ENCODE measurements around the gene CNTN6. TPM values are rescaled to one million over a fixed set of nuclear protein-coding genes. Genes with fewer than 3 reads are reported as not detected.

The CNTN6 gene
- total RNA-seq, 1 donor from 2014 or later, result 0.29 TPM

GRCh38 chr3:1172644-1173043 lies 79.8 kb downstream of the CNTN6 start:
- no peak for DNase-seq (ENCODE audit: low spot score)

GRCh38 chr3:1179146-1179545 lies 86.3 kb downstream of the CNTN6 start:
- DNase-seq (ENCODE audit: low spot score), result no peak

GRCh38 chr3:1183320-1184048 lies 90.7 kb downstream of the CNTN6 start:
- no peak for DNase-seq (ENCODE audit: low spot score)

GRCh38 chr3:1190569-1190968 lies 97.7 kb downstream of the CNTN6 start:
- no peak for DNase-seq (ENCODE audit: low spot score)

- DNase-seq (ENCODE audit: low spot score), result no peak
These were observed 98.2 kb downstream of the CNTN6 start for GRCh38 chr3:1191026-1191425.

- DNase-seq (ENCODE audit: low spot score), result no peak
These were observed 103.1 kb downstream of the CNTN6 start for GRCh38 chr3:1195947-1196346.

- no peak for DNase-seq (ENCODE audit: low spot score)
These were observed 104.2 kb downstream of the CNTN6 start for GRCh38 chr3:1197051-1197450.

GRCh38 chr3:1200371-1200770 lies 107.5 kb downstream of the CNTN6 start:
- no peak for DNase-seq (ENCODE audit: low spot score)

GRCh38 chr3:1207904-1208303 lies 115.1 kb downstream of the CNTN6 start:
- no peak for DNase-seq (ENCODE audit: low spot score)

GRCh38 chr3:1214933-1215332 lies 122.1 kb downstream of the CNTN6 start:
- no peak for DNase-seq (ENCODE audit: low spot score)

- DNase-seq (ENCODE audit: low spot score), result no peak
These were observed 124.0 kb downstream of the CNTN6 start for GRCh38 chr3:1216856-1217255.

- DNase-seq (ENCODE audit: low spot score), result no peak
These were observed 134.3 kb downstream of the CNTN6 start for GRCh38 chr3:1227111-1227510.

GRCh38 chr3:1228289-1228688 lies 135.5 kb downstream of the CNTN6 start:
- no peak for DNase-seq (ENCODE audit: low spot score)

GRCh38 chr3:1230920-1231319 lies 138.1 kb downstream of the CNTN6 start:
- DNase-seq (ENCODE audit: low spot score), result no peak

- DNase-seq (ENCODE audit: low spot score), result no peak
These were observed 139.5 kb downstream of the CNTN6 start for GRCh38 chr3:1232276-1232675.

GRCh38 chr3:1235526-1236120 lies 142.8 kb downstream of the CNTN6 start:
- no peak for DNase-seq (ENCODE audit: low spot score)

GRCh38 chr3:1251282-1252060 lies 158.6 kb downstream of the CNTN6 start:
- no peak for DNase-seq (ENCODE audit: low spot score)

- DNase-seq (ENCODE audit: low spot score), result no peak
These were observed 159.2 kb downstream of the CNTN6 start for GRCh38 chr3:1252061-1252430.

GRCh38 chr3:1262246-1262645 lies 169.4 kb downstream of the CNTN6 start:
- no peak for DNase-seq (ENCODE audit: low spot score)

GRCh38 chr3:1263121-1263520 lies 170.3 kb downstream of the CNTN6 start:
- no peak for DNase-seq (ENCODE audit: low spot score)

GRCh38 chr3:1269808-1270207 lies 177.0 kb downstream of the CNTN6 start:
- DNase-seq (ENCODE audit: low spot score), result no peak

- no peak for DNase-seq (ENCODE audit: low spot score)
These were observed 179.9 kb downstream of the CNTN6 start for GRCh38 chr3:1272546-1273265.

Measured in mesenteric fat pad (tissue), 1 donor.